HEK293 (cell line): ENCODE data around the gene TOM1.

Experiments
- GLIS1 ChIP-seq: fragments of 450-650 bp; formaldehyde crosslinking; IDR thresholded peaks from 2 replicates; pipeline ENCODE4 v1.5.1; 2016; ENCODE audit warnings: missing biosample characterization, missing genetic modification characterization
- GLIS2 ChIP-seq: fragments of 450-650 bp; formaldehyde crosslinking; IDR thresholded peaks from 2 replicates; pipeline ENCODE4 v1.5.1; 2016; ENCODE audit warnings: missing biosample characterization, missing genetic modification characterization
- HIC1 ChIP-seq: fragments of 450-650 bp; formaldehyde crosslinking; IDR thresholded peaks from 2 replicates; pipeline ENCODE4 v1.5.1; 2016; ENCODE audit warnings: missing biosample characterization, missing genetic modification characterization
- KLF16 ChIP-seq: fragments of 450-650 bp; formaldehyde crosslinking; IDR thresholded peaks from 2 replicates; pipeline ENCODE4 v1.5.1; 2017; ENCODE audit warnings: missing biosample characterization, missing genetic modification characterization
- OVOL3 ChIP-seq: fragments of 450-650 bp; formaldehyde crosslinking; IDR thresholded peaks from 2 replicates; pipeline ENCODE4 v1.5.1; 2016; ENCODE audit warnings: missing biosample characterization, missing genetic modification characterization
- SP2 ChIP-seq: fragments of 450-650 bp; formaldehyde crosslinking; IDR thresholded peaks from 2 replicates; pipeline ENCODE4 v1.5.1; 2016; ENCODE audit warnings: missing biosample characterization, missing genetic modification characterization
- SP7 ChIP-seq: fragments of 450-650 bp; formaldehyde crosslinking; IDR thresholded peaks from 2 replicates; pipeline ENCODE4 v1.5.1; 2016; ENCODE audit warnings: missing biosample characterization, missing genetic modification characterization
- TCF7L2 ChIP-seq: IDR thresholded peaks from 2 replicates; pipeline ENCODE4 v1.6.1; 2011; ENCODE audit warnings: low read depth, mild to moderate bottlenecking, inconsistent platforms, low read length, moderate library complexity, borderline replicate concordance
- YY1 ChIP-seq: fragments of 450-650 bp; formaldehyde crosslinking; IDR thresholded peaks from 2 replicates; pipeline ENCODE4 v1.5.1; 2018; ENCODE audit warnings: missing biosample characterization, missing genetic modification characterization
- ZBTB1 ChIP-seq: fragments of 450-650 bp; formaldehyde crosslinking; IDR thresholded peaks from 2 replicates; pipeline ENCODE4 v1.5.1; 2016; ENCODE audit warnings: missing biosample characterization, missing genetic modification characterization
- ZBTB17 ChIP-seq: fragments of 450-650 bp; formaldehyde crosslinking; IDR thresholded peaks from 2 replicates; pipeline ENCODE4 v1.5.1; 2016; ENCODE audit warnings: missing biosample characterization, missing genetic modification characterization
- ZEB2 ChIP-seq: fragments of 450-650 bp; formaldehyde crosslinking; IDR thresholded peaks from 2 replicates; pipeline ENCODE4 v1.5.1; 2016; ENCODE audit warnings: missing biosample characterization, missing genetic modification characterization
- ZFP3 ChIP-seq: fragments of 450-650 bp; formaldehyde crosslinking; IDR thresholded peaks from 2 replicates; pipeline ENCODE4 v1.5.1; 2016; ENCODE audit warnings: low read depth, missing biosample characterization, missing genetic modification characterization
- ZNF121 ChIP-seq: fragments of 450-650 bp; formaldehyde crosslinking; IDR thresholded peaks from 2 replicates; pipeline ENCODE4 v1.5.1; 2016; ENCODE audit warnings: missing biosample characterization, missing genetic modification characterization
- ZNF146 ChIP-seq: fragments of 450-650 bp; formaldehyde crosslinking; IDR thresholded peaks from 2 replicates; pipeline ENCODE4 v1.5.1; 2016; ENCODE audit warnings: missing biosample characterization, missing genetic modification characterization
- ZNF211 ChIP-seq: fragments of 450-650 bp; formaldehyde crosslinking; IDR thresholded peaks from 2 replicates; pipeline ENCODE4 v1.5.1; 2016; ENCODE audit warnings: low read depth, missing biosample characterization, missing genetic modification characterization
- ZNF341 ChIP-seq: fragments of 450-650 bp; formaldehyde crosslinking; IDR thresholded peaks from 2 replicates; pipeline ENCODE4; 2016; ENCODE audit warnings: low read depth, missing biosample characterization, missing genetic modification characterization
- ZNF449 ChIP-seq: fragments of 450-650 bp; formaldehyde crosslinking; IDR thresholded peaks from 2 replicates; pipeline ENCODE4 v1.5.1; 2017; ENCODE audit warnings: missing biosample characterization, mild to moderate bottlenecking, missing genetic modification characterization, moderate library complexity
- ZNF48 ChIP-seq: fragments of 450-650 bp; formaldehyde crosslinking; IDR thresholded peaks from 2 replicates; pipeline ENCODE4 v1.5.1; 2016; ENCODE audit warnings: missing biosample characterization, missing genetic modification characterization
- ZNF501 ChIP-seq: fragments of 450-650 bp; formaldehyde crosslinking; IDR thresholded peaks from 2 replicates; pipeline ENCODE4 v1.5.1; 2016; ENCODE audit warnings: missing biosample characterization, missing genetic modification characterization
- ZNF580 ChIP-seq: fragments of 450-650 bp; formaldehyde crosslinking; IDR thresholded peaks from 2 replicates; pipeline ENCODE4 v1.5.1; 2016; ENCODE audit warnings: missing biosample characterization, missing genetic modification characterization
- ZNF747 ChIP-seq: fragments of 450-650 bp; formaldehyde crosslinking; IDR thresholded peaks from 2 replicates; pipeline ENCODE4 v1.5.1; 2016; ENCODE audit warnings: missing biosample characterization, missing genetic modification characterization
- ZNF76 ChIP-seq: fragments of 450-650 bp; formaldehyde crosslinking; IDR thresholded peaks from 2 replicates; pipeline ENCODE4; 2016; ENCODE audit warnings: low read depth, missing biosample characterization, missing genetic modification characterization, borderline replicate concordance
- ZNF792 ChIP-seq: fragments of 450-650 bp; formaldehyde crosslinking; IDR thresholded peaks from 2 replicates; pipeline ENCODE4 v1.5.1; 2016; ENCODE audit warnings: missing biosample characterization, missing genetic modification characterization
- ZNF843 ChIP-seq: fragments of 450-650 bp; formaldehyde crosslinking; IDR thresholded peaks from 2 replicates; pipeline ENCODE4 v1.5.1; 2016; ENCODE audit warnings: missing biosample characterization, missing genetic modification characterization
- TF ChIP-seq, protein P1 (sequence below): fragments of 450-650 bp; formaldehyde crosslinking; optimal IDR thresholded peaks from 2 replicates; pipeline ENCODE3; 2016; ENCODE audit warnings: missing biosample characterization, mild to moderate bottlenecking, missing genetic modification characterization
- TF ChIP-seq, protein P2 (sequence below): fragments of 450-650 bp; formaldehyde crosslinking; IDR thresholded peaks from 2 replicates; pipeline ENCODE4 v1.5.1; 2016; ENCODE audit warnings: missing biosample characterization, missing genetic modification characterization
- TF ChIP-seq, protein P3 (sequence below): fragments of 450-650 bp; formaldehyde crosslinking; IDR thresholded peaks from 2 replicates; pipeline ENCODE4 v1.5.1; 2016; ENCODE audit warnings: missing biosample characterization, missing genetic modification characterization

TOM1 gene

GRCh38 chr22:35299673-35300499 is at the start of gene TOM1 (continued):
- TF ChIP-seq HIC1 (peak; percentile 100), ZNF146 (tag by site-specific recombination) (no peak; the same call in 1 of the 2 replicates), ZFP3 (tag by site-specific recombination) (no peak), ZNF501 (tag by site-specific recombination) (peak; percentile 44; the same call in 1 of the 2 replicates), SP2 (tag by site-specific recombination) (peak; percentile 96), OVOL3 (peak; percentile 65; the same call in 1 of the 2 replicates), TCF7L2 (no peak), YY1 (0 out of 2 replicates have a peak, but pooled peaks have one; percentile 34), ZNF843 (tag by site-specific recombination) (0 out of 2 replicates have a peak, but pooled peaks have one; percentile 43), ZNF121 (tag by site-specific recombination) (peak; percentile 98; the same call in 1 of the 2 replicates), ZNF449 (tag by site-specific recombination) (peak; percentile 52; the same call in 1 of the 2 replicates), ZNF580 (tag by site-specific recombination) (peak; percentile 98), ZBTB17 (tag by site-specific recombination) (peak; percentile 63), ZNF76 (tag by site-specific recombination) (peak; percentile 45; the same call in 1 of the 2 replicates), ZEB2 (tag by site-specific recombination) (peak; percentile 96), ZNF48 (no peak), ZNF747 (no peak), GLIS2 (peak; percentile 90), ZBTB1 (tag by site-specific recombination) (no peak), ZNF211 (tag by site-specific recombination) (no peak), GLIS1 (tag by site-specific recombination) (peak; percentile 54), KLF16 (tag by site-specific recombination) (peak; percentile 92), ZNF792 (tag by site-specific recombination) (no peak), SP7 (tag by site-specific recombination) (0 out of 2 replicates have a peak, but pooled peaks have one; percentile 72), ZNF341 (tag by site-specific recombination) (peak; percentile 44; the same call in 1 of the 2 replicates)
- TF ChIP-seq, protein P1, sequence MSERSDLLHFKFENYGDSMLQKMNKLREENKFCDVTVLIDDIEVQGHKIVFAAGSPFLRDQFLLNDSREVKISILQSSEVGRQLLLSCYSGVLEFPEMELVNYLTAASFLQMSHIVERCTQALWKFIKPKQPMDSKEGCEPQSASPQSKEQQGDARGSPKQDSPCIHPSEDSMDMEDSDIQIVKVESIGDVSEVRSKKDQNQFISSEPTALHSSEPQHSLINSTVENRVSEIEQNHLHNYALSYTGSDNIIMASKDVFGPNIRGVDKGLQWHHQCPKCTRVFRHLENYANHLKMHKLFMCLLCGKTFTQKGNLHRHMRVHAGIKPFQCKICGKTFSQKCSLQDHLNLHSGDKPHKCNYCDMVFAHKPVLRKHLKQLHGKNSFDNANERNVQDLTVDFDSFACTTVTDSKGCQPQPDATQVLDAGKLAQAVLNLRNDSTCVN (tag by site-specific recombination) = peak; percentile 43
- TF ChIP-seq, protein P2, sequence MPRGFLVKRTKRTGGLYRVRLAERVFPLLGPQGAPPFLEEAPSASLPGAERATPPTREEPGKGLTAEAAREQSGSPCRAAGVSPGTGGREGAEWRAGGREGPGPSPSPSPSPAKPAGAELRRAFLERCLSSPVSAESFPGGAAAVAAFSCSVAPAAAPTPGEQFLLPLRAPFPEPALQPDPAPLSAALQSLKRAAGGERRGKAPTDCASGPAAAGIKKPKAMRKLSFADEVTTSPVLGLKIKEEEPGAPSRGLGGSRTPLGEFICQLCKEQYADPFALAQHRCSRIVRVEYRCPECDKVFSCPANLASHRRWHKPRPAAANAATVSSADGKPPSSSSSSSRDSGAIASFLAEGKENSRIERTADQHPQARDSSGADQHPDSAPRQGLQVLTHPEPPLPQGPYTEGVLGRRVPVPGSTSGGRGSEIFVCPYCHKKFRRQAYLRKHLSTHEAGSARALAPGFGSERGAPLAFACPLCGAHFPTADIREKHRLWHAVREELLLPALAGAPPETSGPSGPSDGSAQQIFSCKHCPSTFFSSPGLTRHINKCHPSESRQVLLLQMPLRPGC = peak; percentile 79
- TF ChIP-seq, protein P3, sequence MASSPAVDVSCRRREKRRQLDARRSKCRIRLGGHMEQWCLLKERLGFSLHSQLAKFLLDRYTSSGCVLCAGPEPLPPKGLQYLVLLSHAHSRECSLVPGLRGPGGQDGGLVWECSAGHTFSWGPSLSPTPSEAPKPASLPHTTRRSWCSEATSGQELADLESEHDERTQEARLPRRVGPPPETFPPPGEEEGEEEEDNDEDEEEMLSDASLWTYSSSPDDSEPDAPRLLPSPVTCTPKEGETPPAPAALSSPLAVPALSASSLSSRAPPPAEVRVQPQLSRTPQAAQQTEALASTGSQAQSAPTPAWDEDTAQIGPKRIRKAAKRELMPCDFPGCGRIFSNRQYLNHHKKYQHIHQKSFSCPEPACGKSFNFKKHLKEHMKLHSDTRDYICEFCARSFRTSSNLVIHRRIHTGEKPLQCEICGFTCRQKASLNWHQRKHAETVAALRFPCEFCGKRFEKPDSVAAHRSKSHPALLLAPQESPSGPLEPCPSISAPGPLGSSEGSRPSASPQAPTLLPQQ (tag by site-specific recombination) = peak; percentile 77
